Left lung (tissue), 10 donors: Measurements from ENCODE around the gene RUFY2. TPM values are rescaled to one million over a fixed set of nuclear protein-coding genes. Genes with fewer than 3 reads are reported as not detected.

Source experiments
- ATAC-seq: fragments of 200-7000 bp; cut with Tn5 transposase; one replicate; pipeline ENCODE4 v1.9.1; 2020; ENCODE audit warnings: moderate library complexity
- DNase-seq, 4 donors: peaks; one replicate each; pipeline ENCODE4 v3.0.0-alpha.2; 2013 to 2020
- H3K27ac ChIP-seq, 2 donors: fragments of 200-600 bp; sonication (generic) in 1 of 2; one replicate each; pipeline versions ENCODE4 v1.5.0 to v1.8.0; 2020 to 2021
- H3K27me3 ChIP-seq, 2 donors: fragments of 200-600 bp; sonication (generic) in 1 of 2; one replicate each; pipeline versions ENCODE4 v1.5.0 to v1.8.0; 2020 to 2021
- H3K36me3 ChIP-seq, 2 donors: fragments of 200-600 bp; sonication (generic) in 1 of 2; one replicate each; pipeline versions ENCODE4 v1.5.0 to v1.8.0; 2020 to 2021
- H3K4me1 ChIP-seq, 2 donors: fragments of 200-600 bp; one replicate each; pipeline ENCODE4 v1.8.0; 2021
- H3K4me3 ChIP-seq, 2 donors: fragments of 200-600 bp; sonication (generic) in 1 of 2; one replicate each; pipeline versions ENCODE4 v1.5.0 to v1.8.0; 2020 to 2021; ENCODE audit warnings: mild to moderate bottlenecking in 1 of 2
- H3K9me3 ChIP-seq, 2 donors: fragments of 200-600 bp; sonication (generic) in 1 of 2; one replicate each; pipeline versions ENCODE4 v1.5.0 to v1.8.0; 2020 to 2021
- CTCF ChIP-seq, 2 donors: fragments of 200-600 bp; sonication (generic) in 1 of 2; IDR thresholded peaks; one replicate each; pipeline versions ENCODE4 v1.5.0 to v1.8.0; 2021; ENCODE audit warnings: antibody characterized with exemption in 2 of 2
- intact Hi-C, 2 donors: fragments of 100-400 bp; cut with DNase I; formaldehyde crosslinking; loops; one replicate each; pipeline versions ENCODE4 v1.11.2 to v1.14.2; 2022
- polyA plus RNA-seq, 6 donors: library from polyadenylated mRNA; unstranded; fragments of 120-200 nt; gene quantifications; one replicate each; pipeline ENCODE4 v1.2.1, GENCODE V29; 2013; ENCODE audit not compliant: insufficient read length in 6 of 6
- total RNA-seq, 2 donors: library from RNA; stranded (reverse); fragmentation: NEBNext Ultra II Directional; extraction: Animal tissue kit (Norgen Biotek cat#: 25700); gene quantifications; one replicate each; pipeline ENCODE4 v1.2.1, GENCODE V29; 2021
- donor health status: DM: no; HTN: yes; CAD: no.
- donor health status: DM: no; HTN: no; CAD: no.

RUFY2 gene
- total and polyA plus RNA-seq, 8 donors, result 17.1 to 47.2 (median 41.1) TPM

- peak overlapping the region in 1 of 2 donors; percentile 71 for H3K27ac ChIP-seq
- no peak overlapping the region for H3K4me3 ChIP-seq
- no peaks in the 10 kb centered on the region for H3K9me3 ChIP-seq
- DNase-seq (no peak), ATAC-seq (no peak)
- H3K27me3 ChIP-seq, result no peaks in the 10 kb centered on the region
- no peak for TF ChIP-seq CTCF (IDR thresholded peaks at IDR 0.05)
- H3K4me1 ChIP-seq, result peaks cover 0 to 18% of the 10 kb centered on the region in 2 donors
- no peaks in the 10 kb centered on the region for H3K36me3 ChIP-seq
- intact Hi-C loops, result no loop called here
These were observed 105.8 kb downstream of the RUFY2 start for GRCh38 chr10:68301301-68301700.

- ATAC-seq (no peak), DNase-seq (no peak)
- Histone ChIP-seq H3K4me3 (no peak overlapping the region), H3K27ac (no peak overlapping the region), H3K9me3 (no peaks in the 10 kb centered on the region), H3K36me3 (no peaks in the 10 kb centered on the region), H3K27me3 (no peaks in the 10 kb centered on the region), H3K4me1 (peaks cover 0 to 15% of the 10 kb centered on the region in 2 donors)
- intact Hi-C loops, result no loop called here
- TF ChIP-seq CTCF (IDR thresholded peaks at IDR 0.05), result no peak
These were observed 110.0 kb downstream of the RUFY2 start for GRCh38 chr10:68296843-68297663.

Other genes with a start within 250 kb of the RUFY2 start
- gene ATOH7, start 175.2 kb downstream of the RUFY2 start, total RNA-seq, result not detected
- under 1 TPM in 5 of 6 donors, not detected in 1; 0.13 to 0.28 (median 0.14) TPM for gene ATOH7, start 175.2 kb downstream of the RUFY2 start, polyA plus RNA-seq
- 100 to 1,000 TPM in 1 of 2 donors, 10 to 100 TPM in 1; 91.4 to 101 TPM for gene HNRNPH3, start 75.2 kb downstream of the RUFY2 start, total RNA-seq
- gene HNRNPH3, start 75.2 kb downstream of the RUFY2 start, polyA plus RNA-seq, result 100 to 1,000 TPM; 300 to 423 (median 389) TPM
- gene PBLD, start 74.3 kb downstream of the RUFY2 start, total RNA-seq, result 1 to 10 TPM; 2.1 to 4.1 TPM
- 10 to 100 TPM; 11.9 to 17.3 (median 13.7) TPM for gene PBLD, start 74.3 kb downstream of the RUFY2 start, polyA plus RNA-seq
- gene DNA2, start 64.7 kb upstream of the RUFY2 start, total RNA-seq, result 1 to 10 TPM; 7.2 to 8.7 TPM
- gene DNA2, start 64.7 kb upstream of the RUFY2 start, polyA plus RNA-seq, result 10 to 100 TPM in 5 of 6 donors, 1 to 10 TPM in 1; 9.7 to 14.6 (median 12.0) TPM
- gene SLC25A16, start 120.2 kb upstream of the RUFY2 start, total RNA-seq, result 10 to 100 TPM; 33.6 to 38.1 TPM
- gene SLC25A16, start 120.2 kb upstream of the RUFY2 start, polyA plus RNA-seq, result 10 to 100 TPM; 15.0 to 21.8 (median 16.8) TPM
- 1 to 10 TPM; 1.5 to 3.1 TPM for gene TET1, start 153.1 kb upstream of the RUFY2 start, total RNA-seq
- 10 to 100 TPM; 13.5 to 20.7 (median 17.3) TPM for gene TET1, start 153.1 kb upstream of the RUFY2 start, polyA plus RNA-seq